H1 (cell line): ENCODE results near the gene GCM1. TPM values are rescaled to one million over a fixed set of nuclear protein-coding genes. Genes with fewer than 3 reads are reported as not detected.

ENCODE experiments used
- CTCF ChIA-PET: fragments of 300-600 bp; sonication (Branson Sonifier 250); formaldehyde crosslinking; loops from one replicate; lab custom pipeline; 2021; ENCODE audit not compliant: partially characterized antibody; lab: Charles Lee
- POLR2A ChIA-PET: fragments of 300-600 bp; sonication (Branson Sonifier 250); formaldehyde crosslinking; loops from one replicate; lab custom pipeline; 2021; ENCODE audit warnings: inconsistent platforms; ENCODE audit not compliant: partially characterized antibody; lab: Charles Lee
- DNase-seq, 2 experiments: peaks; one replicate each; pipeline versions ENCODE4 v3.0.0 to v3.0.0-alpha.2; 2010 to 2022; ENCODE audit warnings: low spot score in 2 of 2, low read depth in 1 of 2, mixed read lengths in 1 of 2
- FAIRE-seq: peaks from 2 replicates; lab custom pipeline; 2011; peaks lifted over from hg19 to GRCh38; lab: Jason Lieb, UNC
- H2AFZ ChIP-seq: 2 replicates; pipeline ENCODE4 v1.8.1; 2012; ENCODE audit warnings: low read length, inconsistent platforms
- H2AK5ac ChIP-seq: 2 replicates; pipeline ENCODE4 v1.6.1; 2013; ENCODE audit warnings: low read depth, low read length
- H2BK120ac ChIP-seq: replicated peaks from 2 replicates; pipeline ENCODE3; 2013; ENCODE audit warnings: low read depth, low read length, inconsistent platforms
- H2BK12ac ChIP-seq: 2 replicates; pipeline ENCODE4 v1.6.1; 2013; ENCODE audit warnings: low read depth, low read length
- H2BK15ac ChIP-seq: 2 replicates; pipeline ENCODE4 v1.6.1; 2013; ENCODE audit warnings: low read length
- H2BK20ac ChIP-seq: 2 replicates; pipeline ENCODE4 v1.6.1; 2013; ENCODE audit warnings: low read length
- H2BK5ac ChIP-seq: 2 replicates; pipeline ENCODE4 v1.6.1; 2013; ENCODE audit warnings: low read depth, low read length
- H3K14ac ChIP-seq: 2 replicates; pipeline ENCODE4 v1.6.1; 2013; ENCODE audit warnings: inconsistent platforms; ENCODE audit not compliant: insufficient read length
- H3K18ac ChIP-seq: 2 replicates; pipeline ENCODE4 v1.6.1; 2013; ENCODE audit warnings: low read length; ENCODE audit errors: extremely low read depth
- H3K23ac ChIP-seq: 2 replicates; pipeline ENCODE4 v1.6.1; 2013; ENCODE audit warnings: inconsistent platforms; ENCODE audit not compliant: insufficient read length
- H3K23me2 ChIP-seq: 2 replicates; pipeline ENCODE4 v1.6.1; 2013; ENCODE audit warnings: low read depth, low read length
- H3K27ac ChIP-seq: 2 replicates; pipeline ENCODE4 v1.6.1; 2011; ENCODE audit warnings: low read depth, low read length, inconsistent platforms
- H3K27me3 ChIP-seq, 4 experiments: replicated peaks in 1 of 4; 1 replicate in 1 of 4; 2 replicates in 3 of 4; pipeline versions ENCODE4 v1.6.1 to v1.8.1; 2011 to 2013; ENCODE audit warnings: low read length in 3 of 4, mild to moderate bottlenecking in 3 of 4, inconsistent platforms in 2 of 4, mixed read lengths in 2 of 4, moderate library complexity in 1 of 4; ENCODE audit not compliant: control insufficient read depth in 3 of 4, insufficient read depth in 3 of 4; ENCODE audit errors: extremely low read depth in 1 of 4
- H3K36me3 ChIP-seq, 4 experiments: 2 replicates each; pipeline versions ENCODE4 v1.6.1 to v1.8.1; 2011 to 2013; ENCODE audit warnings: mild to moderate bottlenecking in 4 of 4, low read length in 3 of 4, moderate library complexity in 2 of 4, control low read depth in 1 of 4, inconsistent platforms in 1 of 4; ENCODE audit not compliant: insufficient read depth in 4 of 4, control insufficient read depth in 2 of 4
- H3K4ac ChIP-seq: replicated peaks from 2 replicates; pipeline ENCODE3; 2013; ENCODE audit warnings: low read length, low read depth, mixed read lengths, inconsistent platforms; ENCODE audit not compliant: insufficient read length
- H3K4me1 ChIP-seq, 4 experiments: replicated peaks in 1 of 4; 1 replicate in 1 of 4; 2 replicates in 3 of 4; pipeline versions ENCODE4 v1.6.1 to v1.8.1; 2011 to 2013; ENCODE audit warnings: low read length in 3 of 4, inconsistent platforms in 2 of 4, mixed read lengths in 1 of 4; ENCODE audit not compliant: insufficient read depth in 4 of 4, control insufficient read depth in 3 of 4
- H3K4me2 ChIP-seq, 2 experiments: 2 replicates each; pipeline versions ENCODE4 v1.6.1 to v1.8.1; 2011 to 2013; ENCODE audit warnings: low read depth in 2 of 2, low read length in 2 of 2, control low read depth in 1 of 2, inconsistent platforms in 1 of 2, mild to moderate bottlenecking in 1 of 2; ENCODE audit not compliant: insufficient read depth in 1 of 2
- H3K4me3 ChIP-seq, 4 experiments: fragments of 200-600, 300-600 bp in 1 of 4; sonication (generic), shearing (Covaris generic), sonication (Bioruptor Twin) in 1 of 4; 2 replicates each; pipeline versions ENCODE4 v1.5.1 to v1.8.1; 2011 to 2016; ENCODE audit warnings: low read length in 4 of 4, low read depth in 3 of 4, control low read depth in 2 of 4, inconsistent platforms in 2 of 4, mild to moderate bottlenecking in 2 of 4, mixed read lengths in 1 of 4, moderate library complexity in 1 of 4; ENCODE audit not compliant: insufficient read depth in 2 of 4; ENCODE audit errors: extremely low read depth in 1 of 4
- H3K56ac ChIP-seq: replicated peaks from 2 replicates; pipeline ENCODE3; 2013; ENCODE audit warnings: low read depth, mild to moderate bottlenecking, mixed read lengths, low read length, inconsistent platforms; ENCODE audit not compliant: insufficient read length
- H3K79me1 ChIP-seq: 2 replicates; pipeline ENCODE4 v1.6.1; 2013; ENCODE audit warnings: low read depth, low read length, control low read depth
- H3K79me2 ChIP-seq, 2 experiments: 2 replicates each; pipeline versions ENCODE4 v1.6.1 to v1.8.1; 2012 to 2013; ENCODE audit warnings: low read length in 2 of 2, mild to moderate bottlenecking in 2 of 2, inconsistent platforms in 1 of 2; ENCODE audit not compliant: insufficient read depth in 2 of 2, control insufficient read depth in 1 of 2
- H3K9ac ChIP-seq, 4 experiments: replicated peaks in 1 of 4; 1 replicate in 1 of 4; 2 replicates in 3 of 4; pipeline versions ENCODE4 v1.6.1 to v1.8.1; 2011 to 2013; ENCODE audit warnings: low read depth in 3 of 4, low read length in 3 of 4, control low read depth in 2 of 4, mild to moderate bottlenecking in 2 of 4, moderate library complexity in 2 of 4, inconsistent platforms in 1 of 4; ENCODE audit errors: extremely low read depth in 1 of 4
- H3K9me3 ChIP-seq, 2 experiments: 2 replicates each; pipeline versions ENCODE4 v1.6.1 to v1.8.1; 2012 to 2013; ENCODE audit warnings: mild to moderate bottlenecking in 2 of 2, moderate library complexity in 2 of 2, control low read depth in 1 of 2, inconsistent platforms in 1 of 2, low read depth in 1 of 2, low read length in 1 of 2, mixed read lengths in 1 of 2; ENCODE audit not compliant: insufficient read depth in 2 of 2
- H4K20me1 ChIP-seq, 2 experiments: replicated peaks in 1 of 2; 2 replicates each; pipeline versions ENCODE3 to v1.8.1; 2011 to 2013; ENCODE audit warnings: inconsistent platforms in 2 of 2, low read length in 2 of 2, mild to moderate bottlenecking in 1 of 2; ENCODE audit not compliant: insufficient read depth in 2 of 2, control insufficient read depth in 1 of 2
- H4K5ac ChIP-seq: 2 replicates; pipeline ENCODE4 v1.6.1; 2013; ENCODE audit warnings: low read length, low read depth, mixed read lengths, inconsistent platforms; ENCODE audit not compliant: insufficient read length
- H4K8ac ChIP-seq: 2 replicates; pipeline ENCODE4 v1.8.0; 2013; ENCODE audit warnings: mild to moderate bottlenecking, moderate library complexity, low read length, inconsistent platforms; ENCODE audit not compliant: insufficient read depth; ENCODE audit errors: extremely low read depth
- H4K91ac ChIP-seq: replicated peaks from 2 replicates; pipeline ENCODE3; 2013; ENCODE audit warnings: low read length, mixed read lengths, inconsistent platforms; ENCODE audit not compliant: insufficient read length
- ASH2L ChIP-seq: fragments of 200-600, 300-600 bp; sonication (generic); IDR thresholded peaks from one replicate; pipeline ENCODE4 v1.7.1; 2017; ENCODE audit warnings: low read length
- BCL11A ChIP-seq, 2 experiments: IDR thresholded peaks; one replicate each; pipeline ENCODE4 v1.6.1; 2011; ENCODE audit warnings: low read depth in 2 of 2, low read length in 2 of 2, mild to moderate bottlenecking in 2 of 2
- GABPA ChIP-seq: IDR thresholded peaks from 2 replicates; pipeline ENCODE4 v1.6.1; 2011; ENCODE audit warnings: mild to moderate bottlenecking, low read length, moderate library complexity, borderline replicate concordance; ENCODE audit not compliant: insufficient read depth
- HDAC6 ChIP-seq: IDR thresholded peaks from one replicate; pipeline ENCODE4 v1.7.1; 2012; ENCODE audit warnings: low read depth, mild to moderate bottlenecking, inconsistent platforms, low read length, moderate library complexity
- KDM5A ChIP-seq: fragments of 200-600 bp; IDR thresholded peaks from 2 replicates; pipeline ENCODE4 v1.7.1; 2012; ENCODE audit warnings: mild to moderate bottlenecking, low read length, inconsistent platforms, mixed read lengths
- NRF1 ChIP-seq: IDR thresholded peaks from 2 replicates; pipeline ENCODE4 v1.6.1; 2011; ENCODE audit warnings: mild to moderate bottlenecking, low read depth, low read length, improper control_type of control experiment
- PHF8 ChIP-seq: fragments of 200-600 bp; sonication (generic); conservative IDR thresholded peaks from 2 replicates; pipeline ENCODE4 v1.7.1; 2012; ENCODE audit warnings: low read depth, mild to moderate bottlenecking, inconsistent platforms, low read length, moderate library complexity
- RXRA ChIP-seq: IDR thresholded peaks from 2 replicates; pipeline ENCODE4 v1.6.1; 2011; ENCODE audit warnings: low read depth, mild to moderate bottlenecking, low read length, moderate library complexity; ENCODE audit not compliant: insufficient read depth
- SIN3A ChIP-seq, 2 experiments: IDR thresholded peaks in 1 of 2; conservative IDR thresholded peaks in 1 of 2; 2 replicates each; pipeline ENCODE4 v1.6.1; 2011 to 2012; ENCODE audit warnings: low read length in 2 of 2, improper control_type of control experiment in 1 of 2, low read depth in 1 of 2, mild to moderate bottlenecking in 1 of 2
- SIX5 ChIP-seq: IDR thresholded peaks from 2 replicates; pipeline ENCODE4 v1.6.1; 2011; ENCODE audit warnings: mild to moderate bottlenecking, low read depth, low read length
- SP1 ChIP-seq: IDR thresholded peaks from 2 replicates; pipeline ENCODE4 v1.6.1; 2011; ENCODE audit warnings: low read depth, low read length
- WGBS, 2 experiments: shearing (Covaris generic) in 1 of 2; methylation state at CpG; one replicate each; pipeline versions ENCODE4 v1.1.6 to v1.1.7; 2013 to 2015; ENCODE audit warnings: low lambda C conversion rate in 2 of 2, mixed read lengths in 2 of 2, inconsistent platforms in 1 of 2, low coverage in 1 of 2, missing lambda C conversion rate in 1 of 2; ENCODE audit not compliant: insufficient replicate concordance in 2 of 2, insufficient coverage in 1 of 2, insufficient read length in 1 of 2; ENCODE audit errors: extremely low coverage in 1 of 2, missing lambda C conversion rate in 1 of 2; 5-methylcytosine and 5-hydroxymethylcytosine counted together
- polyA plus RNA-seq, 7 experiments: library from polyadenylated mRNA; depleted of rRNA in 3 of 7; stranded (reverse) in 5 of 7; unstranded in 2 of 7; fragments of >200 nt in 5 of 7; fragments of 200-250 nt in 2 of 7; gene quantifications; 1 replicate in 5 of 7; 2 replicates in 1 of 7; 4 replicates in 1 of 7; pipeline versions ENCODE4 v1.2.1 to v1.2.3, GENCODE V29; 2011 to 2013; ENCODE audit warnings: missing spikeins in 2 of 7, mixed read lengths in 2 of 7
- total RNA-seq: library from RNA; stranded (reverse); fragmentation: NEBNext Ultra II Directional; extraction: Animal tissue kit (Norgen Biotek cat#: 25700); gene quantifications from 2 replicates; pipeline ENCODE4 v1.2.1, GENCODE V29; 2021

Gene GCM1
- total and polyA plus RNA-seq, 2 of the 8 experiments (the other 6 are each of a cell fraction or from before 2014, with no cell fraction given) = not detected

GRCh38 chr6:53112871-53113270 lies 35.8 kb downstream of the GCM1 start:
- CTCF ChIA-PET = interaction anchor here (1.0 to 1.6 kb wide), 2 partner anchors 55 to 371 kb away, joined by 3 to 5 read pairs; no protein-coding TSS in a partner anchor
- FAIRE-seq = no peak
- H2AFZ ChIP-seq = no peak overlapping the region

More at GRCh38 chr6:53112871-53113270, 35.8 kb downstream of the GCM1 start:
- Histone ChIP-seq H3K23ac (no peak overlapping the region), H3K79me2 (no peaks in the 10 kb centered on the region), H4K91ac (no peak overlapping the region), H3K36me3 (no peaks in the 10 kb centered on the region; a peak in 1 of 8 replicates), H2BK15ac (no peak overlapping the region), H3K27me3 (no peaks in the 10 kb centered on the region), H2BK5ac (no peak overlapping the region), H3K14ac (no peak overlapping the region), H3K4me2 (no peak overlapping the region), H2BK20ac (no peak overlapping the region), H3K9ac (no peak overlapping the region), H3K27ac (no peak overlapping the region), H3K23me2 (no peaks in the 10 kb centered on the region), H2AK5ac (no peak overlapping the region), H4K5ac (no peak overlapping the region), H3K4me1 (no peaks in the 10 kb centered on the region), H3K4me3 (no peak overlapping the region), H3K4ac (no peak overlapping the region), H3K79me1 (no peaks in the 10 kb centered on the region), H3K18ac (no peak overlapping the region), H4K8ac (no peak overlapping the region), H3K56ac (no peak overlapping the region), H2BK120ac (no peak overlapping the region), H2BK12ac (no peak overlapping the region), H3K9me3 (no peaks in the 10 kb centered on the region), H4K20me1 (no peaks in the 10 kb centered on the region)
- DNase-seq = no peak
- no peak for TF ChIP-seq KDM5A
- TF ChIP-seq NRF1 = no peak
- no peak for TF ChIP-seq PHF8
- TF ChIP-seq SIX5 = no peak
- TF ChIP-seq RXRA = no peak
- TF ChIP-seq SIN3A (conservative IDR thresholded peaks at IDR 0.05 in 1 of 2, IDR thresholded peaks at IDR 0.05 in 1 of 2; ENCODE audit: low read depth in 1 of 2, low read length in 2 of 2) = no peak
- no peak for TF ChIP-seq SP1
- TF ChIP-seq ASH2L = no peak
- no peak for TF ChIP-seq BCL11A (IDR thresholded peaks at IDR 0.05; ENCODE audit: low read depth in 2 of 2, low read length in 2 of 2)
- no peak for TF ChIP-seq GABPA
- TF ChIP-seq HDAC6 = no peak
- POLR2A ChIA-PET = no interaction called here
- 89% methylated on average over 1 of the region's 1 CpG; no CpG with 5 or more reads in 1 of the 2 experiments for WGBS, 2 experiments
